Transverse colon (tissue), 3 donors: ENCODE results near the gene MGA.

Source experiments
- CTCF ChIP-seq, 5 experiments: fragments of 200-600 bp in 3 of 5; fragments of 450-650 bp in 2 of 5; sonication (generic) in 3 of 5; IDR thresholded peaks; 1 replicate in 2 of 5; 2 replicates in 3 of 5; pipeline ENCODE4 v1.5.1; 2016 to 2017; ENCODE audit warnings: antibody characterized with exemption in 5 of 5, inconsistent platforms in 3 of 5, mild to moderate bottlenecking in 2 of 5, moderate library complexity in 1 of 5
- POLR2A ChIP-seq: fragments of 450-650 bp; IDR thresholded peaks from one replicate; pipeline ENCODE4 v1.6.1; 2016; ENCODE audit warnings: antibody characterized with exemption, mild to moderate bottlenecking, moderate library complexity

DNA sequence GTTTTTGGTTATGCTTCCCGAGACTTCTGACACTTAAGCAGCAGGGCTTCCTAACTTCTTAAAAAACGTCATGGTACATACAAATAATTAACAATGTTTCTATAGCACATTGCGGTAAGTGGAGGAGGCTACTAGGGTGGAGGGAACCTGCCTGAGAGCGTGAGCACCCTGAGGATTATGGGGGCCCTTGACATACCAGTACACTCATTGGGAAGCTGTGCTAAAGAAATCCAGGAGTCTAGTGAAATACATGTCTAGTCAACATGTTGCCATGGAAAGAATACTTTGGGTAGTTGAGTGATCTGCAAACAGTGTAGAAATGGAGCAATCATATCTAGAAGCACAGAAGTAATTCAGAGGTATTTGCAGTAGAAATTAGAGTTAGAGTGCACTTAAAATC, 74.8 kb downstream of the MGA start:
- TF ChIP-seq CTCF (IDR thresholded peaks at IDR 0.05) (no peak), POLR2A (no peak)
